ENCODE measurements around the gene HMGB2.

The HMGB2 gene

GRCh38 chr4:173284463-173284862 lies 49.7 kb downstream of the HMGB2 start:
- no peak for FAIRE-seq

DNA sequence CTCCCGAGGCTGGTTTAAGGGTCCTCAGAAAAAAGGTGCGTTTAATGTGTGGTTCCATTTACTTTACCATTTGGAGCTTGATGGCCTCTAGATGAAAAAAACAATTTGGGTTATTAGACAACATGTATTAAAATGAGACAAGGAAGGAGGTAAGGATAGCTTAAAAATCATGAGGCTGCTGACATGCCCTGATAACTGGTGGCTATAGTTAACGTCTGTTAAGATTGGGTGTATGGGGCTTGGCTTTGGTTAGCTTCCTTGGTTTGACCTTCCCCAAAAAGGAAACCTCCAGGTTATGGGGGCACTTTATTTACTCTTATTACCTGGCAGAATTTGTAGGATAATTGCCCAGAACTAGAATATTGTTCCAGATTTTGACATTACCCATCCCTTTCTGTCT lies 51.5 kb downstream of the HMGB2 start:
- FAIRE-seq: no peak

DNA sequence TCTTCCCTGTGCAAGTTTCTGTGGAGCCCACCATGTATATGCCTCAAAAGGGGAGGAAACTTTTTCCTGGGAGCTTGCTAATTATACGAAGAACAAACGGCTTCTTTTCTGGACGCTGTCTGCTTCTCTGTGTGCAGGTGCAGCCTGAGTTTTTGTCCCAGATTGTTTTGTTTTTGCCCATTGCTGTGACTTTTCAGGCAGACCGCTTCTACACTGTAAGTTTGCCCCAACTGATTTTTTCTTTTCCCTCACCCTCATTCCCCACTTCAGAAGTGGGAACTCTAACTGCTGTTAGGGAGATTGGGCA lies 51.9 kb downstream of the HMGB2 start:
- no peak for FAIRE-seq

DNA sequence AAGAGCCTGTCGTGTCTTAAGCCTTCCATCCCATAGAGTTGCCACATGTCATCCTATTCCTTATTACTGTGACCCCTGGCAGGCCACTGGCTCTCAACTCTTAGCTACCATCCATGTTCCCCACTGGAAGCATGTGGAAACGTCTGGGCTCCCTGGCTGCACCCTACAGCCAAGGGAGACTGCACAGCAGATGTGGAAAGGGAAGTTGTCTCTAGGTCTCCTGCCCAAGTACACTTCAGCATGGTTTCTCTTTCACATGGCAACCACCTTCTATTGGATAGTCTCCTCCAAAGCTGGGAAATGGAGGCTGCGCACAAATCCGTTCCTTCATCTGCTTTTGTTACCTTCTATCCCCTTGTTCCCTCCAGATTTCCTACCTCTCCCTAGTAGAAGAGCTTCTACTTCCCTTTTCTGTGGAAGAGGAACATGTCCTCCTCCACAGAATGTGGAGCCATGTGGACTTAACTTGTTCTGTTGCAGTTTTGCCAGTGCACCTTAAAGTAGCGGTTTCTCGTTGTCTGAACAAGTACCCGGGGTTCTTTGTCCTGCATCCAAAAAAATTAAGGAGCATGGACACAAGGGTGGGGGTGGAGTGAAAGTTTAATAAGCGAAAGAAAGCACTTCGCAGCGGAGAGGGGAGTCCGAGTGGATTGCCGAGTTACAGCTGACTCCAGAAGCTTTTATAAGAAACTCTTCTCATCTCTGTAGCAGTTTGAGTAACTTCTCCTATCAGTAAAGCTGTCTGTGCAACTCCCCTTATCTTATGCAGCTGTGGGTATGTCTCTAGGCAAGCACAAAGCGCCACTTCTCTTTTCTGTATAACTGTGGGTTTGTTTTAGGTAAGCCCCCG lies 52.5 kb downstream of the HMGB2 start:
- FAIRE-seq: no peak
